ENCODE measurements around the gene FMN1.
"Not testable (repeated sequence)": the region's sequence is repeated elsewhere in the genome, so short reads cannot be mapped to it uniquely, and the experiment has no call there.

The FMN1 gene

DNA sequence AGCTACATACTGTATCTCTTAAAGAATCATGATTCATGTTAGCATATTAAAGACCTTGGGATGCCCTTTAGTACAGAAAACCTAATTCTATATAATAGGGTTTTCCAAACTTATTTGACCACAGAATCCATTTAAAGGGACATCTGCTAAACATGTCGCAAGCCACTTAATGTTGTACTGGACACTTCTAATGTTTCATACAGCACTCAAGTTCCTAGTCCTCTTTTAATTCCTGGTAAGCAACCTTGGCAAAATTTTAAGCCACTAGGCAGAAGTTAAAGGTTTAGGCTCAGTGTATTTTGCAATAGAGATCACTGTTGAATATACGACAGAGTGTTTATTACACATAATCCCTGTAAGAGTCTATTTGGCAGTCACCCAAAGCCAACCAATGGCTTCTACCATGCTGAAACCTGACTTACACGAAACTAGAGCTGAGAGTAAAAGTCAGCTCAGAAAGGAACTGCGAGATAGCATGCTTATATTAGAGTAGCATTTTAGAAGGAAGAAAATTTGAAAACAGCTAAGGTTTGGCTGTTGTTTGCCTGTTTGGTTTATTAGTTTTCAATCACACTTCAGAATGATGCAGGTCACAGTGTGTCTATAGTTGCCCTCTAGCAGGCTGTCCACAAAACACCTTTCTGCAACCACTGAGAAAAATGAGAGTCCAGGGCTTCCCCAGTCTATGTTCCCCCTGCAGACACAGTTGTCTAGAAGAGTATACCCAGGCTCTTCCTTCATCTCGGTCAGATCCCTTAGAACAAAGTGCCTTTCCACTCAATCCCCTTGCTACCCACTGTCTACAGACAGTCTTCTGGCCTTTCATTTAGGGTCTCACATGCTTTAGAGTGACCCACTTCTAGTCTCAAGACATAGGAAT, 104.4 kb downstream of the FMN1 start:
- DNase-seq (ENCODE audit: low read depth): no peak

GRCh38 chr15:33089165-33089877, 105.2 kb downstream of the FMN1 start:
- DNase-seq (ENCODE audit: low read depth): no peak

DNA sequence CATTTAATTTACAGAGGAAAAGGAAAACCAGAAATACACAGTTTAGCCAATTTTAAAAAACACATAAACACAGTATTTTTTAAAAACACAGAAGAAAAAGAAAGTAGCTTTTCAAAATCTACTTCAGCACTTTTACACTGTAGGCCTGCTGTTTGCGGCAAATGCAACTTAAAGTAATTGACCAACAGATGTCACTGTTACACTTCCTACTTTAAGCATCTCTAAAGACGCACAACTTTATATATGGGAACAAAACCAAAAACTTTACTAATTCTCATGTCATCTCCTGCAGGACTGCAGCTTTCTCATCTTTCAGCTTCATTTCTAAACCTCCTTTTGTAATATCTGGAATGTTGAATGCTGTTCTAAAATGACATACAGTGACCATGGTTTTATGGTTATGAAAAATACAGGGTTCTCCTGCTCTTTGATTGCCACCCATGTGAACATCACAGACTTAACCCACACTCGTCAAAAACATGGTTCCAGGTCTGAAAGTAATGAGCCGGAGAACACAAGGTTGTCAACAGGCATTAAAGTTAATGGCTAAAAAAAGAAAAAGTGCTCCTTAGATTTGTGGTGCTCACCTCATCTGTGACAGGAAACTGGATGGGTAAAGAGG, 107.9 kb downstream of the FMN1 start:
- no peak for DNase-seq (ENCODE audit: low read depth)

GRCh38 chr15:33084661-33085060, 109.9 kb downstream of the FMN1 start:
- DNase-seq (ENCODE audit: low read depth): no peak

DNA sequence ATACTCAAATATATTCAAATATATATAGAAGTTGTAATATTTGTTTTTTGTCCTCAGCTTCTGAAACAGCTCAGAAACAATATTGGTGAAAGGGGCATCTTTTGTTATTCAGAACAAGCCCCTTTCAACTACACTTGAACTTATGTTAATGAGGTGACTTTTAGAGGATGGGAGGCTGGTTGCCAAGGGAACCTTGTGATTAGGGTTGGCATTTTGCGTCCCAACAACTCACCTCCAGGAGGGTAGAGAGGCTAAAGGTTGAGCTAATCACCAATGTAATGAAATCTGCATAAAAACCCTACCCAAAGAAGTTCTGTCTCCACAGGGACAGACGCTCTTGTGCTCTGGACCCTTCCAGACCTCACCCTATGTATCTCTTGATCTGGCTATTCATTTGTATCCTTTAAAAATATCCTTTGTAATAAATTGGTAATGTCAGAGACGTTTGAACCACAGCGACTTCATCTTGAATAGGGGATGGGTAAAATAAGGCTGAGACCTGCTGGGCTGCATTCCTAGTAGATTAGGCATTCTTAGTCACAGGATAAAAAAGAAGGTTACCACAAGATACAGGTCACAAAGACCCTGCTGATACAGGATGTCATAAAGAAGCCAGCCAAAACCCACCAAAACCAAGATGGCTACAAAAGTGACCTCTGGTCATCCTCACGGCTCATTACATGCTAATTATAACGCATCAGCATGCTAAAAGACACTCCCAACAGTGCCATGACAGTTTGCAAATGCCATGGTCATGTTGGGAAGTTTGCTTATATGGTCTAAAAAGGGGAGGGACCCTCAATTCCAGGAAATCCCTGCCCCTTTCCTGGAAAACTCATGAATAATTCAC, 111.1 kb downstream of the FMN1 start:
- no peak for DNase-seq (ENCODE audit: low read depth)

GRCh38 chr15:33080006-33080405, 114.5 kb downstream of the FMN1 start:
- no peak for DNase-seq (ENCODE audit: low read depth)

- DNase-seq (ENCODE audit: low read depth): no peak
Measured at GRCh38 chr15:33078607-33079006, 115.9 kb downstream of the FMN1 start.

DNA sequence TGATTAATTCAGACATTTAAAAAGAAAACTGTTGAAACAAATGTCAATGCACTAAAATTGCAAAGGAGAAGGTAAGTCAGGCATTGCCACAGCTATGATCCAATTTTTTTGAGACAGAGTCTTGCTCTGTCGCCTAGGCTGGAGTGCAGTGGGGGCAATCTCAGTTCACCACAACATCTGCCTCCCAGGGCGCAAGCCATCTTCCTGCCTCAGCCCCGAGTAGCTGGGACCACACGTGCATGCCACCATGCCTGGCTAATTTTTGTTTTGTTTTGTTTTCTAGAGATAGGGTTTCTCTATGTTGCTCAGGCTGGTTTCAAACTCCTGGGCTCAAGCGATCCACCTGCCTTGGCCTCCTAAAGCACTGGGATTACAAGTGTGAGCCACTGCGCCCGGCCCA, 117.6 kb downstream of the FMN1 start:
- no peak for DNase-seq (ENCODE audit: low read depth)

- no peak for DNase-seq (ENCODE audit: low read depth)
Measured at GRCh38 chr15:33074942-33075341, 119.6 kb downstream of the FMN1 start.

- no peak for DNase-seq (ENCODE audit: low read depth)
Measured at GRCh38 chr15:33074212-33074611, 120.3 kb downstream of the FMN1 start.

GRCh38 chr15:33071451-33071850, 123.1 kb downstream of the FMN1 start:
- no peak for DNase-seq (ENCODE audit: low read depth)

- DNase-seq (ENCODE audit: low read depth): not testable (repeated sequence)
Measured at GRCh38 chr15:33069903-33070302, 124.6 kb downstream of the FMN1 start.

- DNase-seq (ENCODE audit: low read depth): no peak
Measured at GRCh38 chr15:33069161-33069560, 125.4 kb downstream of the FMN1 start.

- DNase-seq (ENCODE audit: low read depth): no peak
Measured at GRCh38 chr15:33068511-33068990, 126.0 kb downstream of the FMN1 start.

DNA sequence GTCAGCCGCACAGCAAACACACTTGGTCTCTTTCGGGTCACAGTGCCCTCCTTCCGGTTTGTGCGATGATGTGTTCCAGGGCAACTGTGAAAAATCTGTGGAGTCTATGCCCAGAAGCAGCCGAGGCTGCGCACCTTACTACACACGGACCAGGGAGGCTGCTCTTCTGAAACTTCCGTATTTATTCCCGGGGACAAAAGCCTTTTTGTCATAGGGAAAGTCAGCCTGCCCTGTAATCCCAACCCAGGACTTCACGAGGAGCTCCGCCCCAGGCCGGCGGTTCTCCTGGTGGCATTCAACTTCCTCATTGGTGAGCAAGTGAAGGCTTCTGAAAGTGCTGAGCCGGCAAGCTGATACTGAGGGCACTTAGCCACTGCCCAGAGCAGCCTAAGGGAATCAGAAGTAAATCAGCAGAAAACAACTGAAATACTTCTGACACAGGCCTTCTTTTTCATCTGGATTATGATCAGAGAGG, 126.5 kb downstream of the FMN1 start:
- DNase-seq (ENCODE audit: low read depth): no peak

- DNase-seq (ENCODE audit: low read depth): no peak
Measured at GRCh38 chr15:33067456-33067855, 127.1 kb downstream of the FMN1 start.

- DNase-seq (ENCODE audit: low read depth): no peak
Measured at GRCh38 chr15:33066584-33066983, 127.9 kb downstream of the FMN1 start.

- no peak for DNase-seq (ENCODE audit: low read depth)
Measured at GRCh38 chr15:33064878-33065277, 129.6 kb downstream of the FMN1 start.

DNA sequence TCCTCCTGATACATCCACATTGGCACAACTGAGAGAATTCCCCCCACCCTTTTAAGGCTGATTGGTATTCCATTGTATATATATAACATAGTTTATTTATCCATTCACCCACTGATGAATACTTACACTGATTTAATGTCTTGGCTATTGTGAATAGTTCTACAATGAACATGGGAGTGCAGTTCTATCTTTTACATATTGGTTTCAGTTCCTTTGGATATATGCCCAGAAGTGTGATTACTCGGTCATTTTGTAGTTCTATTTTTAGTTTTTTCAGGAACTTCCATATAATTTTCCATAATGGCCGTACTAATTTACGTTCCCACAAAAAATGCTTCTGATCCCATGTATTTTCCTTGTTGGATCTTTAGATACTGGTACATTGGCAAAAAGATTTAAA, 135.3 kb downstream of the FMN1 start:
- DNase-seq (ENCODE audit: low read depth): no peak

- DNase-seq (ENCODE audit: low read depth): no peak
Measured at GRCh38 chr15:33057845-33058244, 136.7 kb downstream of the FMN1 start.

GRCh38 chr15:33055962-33056361, 138.6 kb downstream of the FMN1 start:
- DNase-seq (ENCODE audit: low read depth): no peak

DNA sequence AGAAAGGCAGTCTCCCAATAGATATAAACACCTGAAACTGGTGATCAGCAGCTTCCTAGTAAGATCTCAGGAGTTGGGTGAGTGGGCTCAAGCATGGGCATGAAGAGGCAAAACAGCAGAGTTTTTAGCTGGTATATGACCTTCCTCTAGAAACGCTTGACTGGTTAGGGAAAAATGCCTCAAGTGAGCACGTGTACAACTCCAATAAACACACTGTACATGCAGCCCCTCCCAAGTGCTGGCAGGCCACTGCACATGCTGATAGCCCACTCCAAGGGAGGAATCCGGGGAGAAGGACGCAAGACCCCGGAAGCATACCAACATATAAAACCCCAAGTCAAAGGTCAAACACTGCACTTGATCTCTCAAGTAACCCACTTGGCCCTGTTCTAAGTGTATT, 143.0 kb downstream of the FMN1 start:
- DNase-seq (ENCODE audit: low read depth): no peak

All from T follicular helper cell (primary cell).